Suprapubic skin (tissue), 4 donors: Measurements from ENCODE around the gene CLVS2. TPM values are rescaled to one million over a fixed set of nuclear protein-coding genes. Genes with fewer than 3 reads are reported as not detected.

Experiments
- DNase-seq, 2 donors: peaks; one replicate each; pipeline ENCODE4 v3.0.0-alpha.2; 2019; ENCODE audit warnings: low spot score in 2 of 2
- H3K27ac ChIP-seq: fragments of 200-600 bp; sonication (generic); one replicate; pipeline ENCODE4 v1.5.1; 2019
- H3K27me3 ChIP-seq: fragments of 200-600 bp; sonication (generic); one replicate; pipeline ENCODE4 v1.5.1; 2019
- H3K36me3 ChIP-seq: fragments of 200-600 bp; sonication (generic); one replicate; pipeline ENCODE4 v1.5.1; 2019
- H3K4me1 ChIP-seq: fragments of 200-600 bp; sonication (generic); one replicate; pipeline ENCODE4 v1.5.1; 2019
- H3K4me3 ChIP-seq: fragments of 200-600 bp; sonication (generic); one replicate; pipeline ENCODE4 v1.5.1; 2019; ENCODE audit warnings: mild to moderate bottlenecking
- H3K9me3 ChIP-seq: fragments of 200-600 bp; sonication (generic); one replicate; pipeline ENCODE4 v1.5.1; 2019
- EP300 ChIP-seq: sonication (generic); formaldehyde crosslinking; IDR thresholded peaks from one replicate; pipeline ENCODE4 v1.6.1; 2017; ENCODE audit warnings: antibody characterized with exemption
- POLR2A ChIP-seq, 2 donors: fragments of 450-650 bp; IDR thresholded peaks; one replicate each; pipeline ENCODE4 v1.6.1; 2017; ENCODE audit warnings: antibody characterized with exemption in 2 of 2, mild to moderate bottlenecking in 2 of 2, moderate library complexity in 2 of 2
- POLR2AphosphoS5 ChIP-seq, 3 donors: sonication (generic); formaldehyde crosslinking; IDR thresholded peaks; one replicate each; pipeline ENCODE4 v1.6.1; 2017; ENCODE audit warnings: antibody characterized with exemption in 3 of 3
- WGBS: methylation state at CpG from one replicate; pipeline ENCODE4 v1.1.5; 2018; 5-methylcytosine and 5-hydroxymethylcytosine counted together
- total RNA-seq, 4 donors: library from RNA; depleted of rRNA; stranded (reverse); fragments of >200 nt; gene quantifications; one replicate each; pipeline ENCODE4 v1.1.0, GENCODE V29; 2016
- TF ChIP-seq, protein P1 (sequence below), 2 donors: fragments of 200-600 bp in 1 of 2; fragments of 450-650 bp in 1 of 2; sonication (generic) in 1 of 2; IDR thresholded peaks; one replicate each; pipeline ENCODE4 v1.5.1; 2016 to 2019; ENCODE audit warnings: antibody characterized with exemption in 2 of 2, mild to moderate bottlenecking in 1 of 2, moderate library complexity in 1 of 2

The CLVS2 gene
- total RNA-seq, 4 donors from 2014 or later = 0.15 to 0.64 (median 0.46) TPM

DNA sequence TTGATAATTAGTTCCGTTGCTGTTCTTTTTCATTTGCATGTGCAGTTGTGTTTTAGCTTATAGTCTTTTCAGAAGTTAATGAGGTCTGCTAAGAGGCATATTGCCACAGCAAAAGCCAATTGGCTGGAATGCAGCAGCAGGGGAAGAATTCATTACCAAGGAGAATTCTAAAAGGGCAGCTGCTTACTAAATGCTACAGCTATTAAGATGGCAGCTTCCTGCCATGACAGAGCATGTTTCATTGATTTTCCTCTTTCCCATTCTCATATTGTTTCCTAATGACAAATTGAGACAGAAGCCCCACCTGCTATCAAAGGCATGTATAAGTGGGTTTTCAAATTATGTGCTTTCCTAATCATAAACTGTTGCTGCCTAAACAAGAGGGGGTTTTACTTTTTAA is 66.6 kb downstream of the CLVS2 start:
- 42% methylated on average over 1 of the region's 1 CpG for WGBS
- Histone ChIP-seq H3K4me1 (no peaks in the 10 kb centered on the region), H3K9me3 (no peaks in the 10 kb centered on the region), H3K36me3 (no peaks in the 10 kb centered on the region), H3K27me3 (no peaks in the 10 kb centered on the region), H3K4me3 (no peak overlapping the region), H3K27ac (no peak overlapping the region)
- no peak for DNase-seq
- TF ChIP-seq, protein P1, sequence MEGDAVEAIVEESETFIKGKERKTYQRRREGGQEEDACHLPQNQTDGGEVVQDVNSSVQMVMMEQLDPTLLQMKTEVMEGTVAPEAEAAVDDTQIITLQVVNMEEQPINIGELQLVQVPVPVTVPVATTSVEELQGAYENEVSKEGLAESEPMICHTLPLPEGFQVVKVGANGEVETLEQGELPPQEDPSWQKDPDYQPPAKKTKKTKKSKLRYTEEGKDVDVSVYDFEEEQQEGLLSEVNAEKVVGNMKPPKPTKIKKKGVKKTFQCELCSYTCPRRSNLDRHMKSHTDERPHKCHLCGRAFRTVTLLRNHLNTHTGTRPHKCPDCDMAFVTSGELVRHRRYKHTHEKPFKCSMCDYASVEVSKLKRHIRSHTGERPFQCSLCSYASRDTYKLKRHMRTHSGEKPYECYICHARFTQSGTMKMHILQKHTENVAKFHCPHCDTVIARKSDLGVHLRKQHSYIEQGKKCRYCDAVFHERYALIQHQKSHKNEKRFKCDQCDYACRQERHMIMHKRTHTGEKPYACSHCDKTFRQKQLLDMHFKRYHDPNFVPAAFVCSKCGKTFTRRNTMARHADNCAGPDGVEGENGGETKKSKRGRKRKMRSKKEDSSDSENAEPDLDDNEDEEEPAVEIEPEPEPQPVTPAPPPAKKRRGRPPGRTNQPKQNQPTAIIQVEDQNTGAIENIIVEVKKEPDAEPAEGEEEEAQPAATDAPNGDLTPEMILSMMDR (IDR thresholded peaks at IDR 0.05) = no peak
- no peak for TF ChIP-seq EP300
- no peak for TF ChIP-seq POLR2AphosphoS5 (IDR thresholded peaks at IDR 0.05)
- TF ChIP-seq POLR2A (IDR thresholded peaks at IDR 0.05) = no peak

DNA sequence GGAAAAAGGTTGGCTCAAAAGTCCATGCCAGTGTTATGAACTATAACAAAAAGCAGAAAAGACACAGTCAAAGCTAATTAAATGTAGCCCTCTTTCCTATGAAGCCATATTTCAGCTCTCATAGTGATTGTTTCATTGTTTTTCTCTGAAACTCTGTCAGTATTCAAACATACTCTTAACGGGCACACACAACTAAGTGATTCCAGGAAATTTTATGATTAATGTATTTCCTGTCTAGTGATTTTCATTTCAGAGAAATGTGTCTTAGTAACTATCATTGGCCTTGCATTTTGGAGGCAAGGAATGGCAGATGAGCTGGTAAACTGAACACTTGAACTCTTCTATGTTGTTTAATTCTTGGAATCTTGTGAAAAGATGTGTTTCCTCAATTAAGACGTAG is 68.0 kb downstream of the CLVS2 start:
- TF ChIP-seq EP300 (no peak), POLR2AphosphoS5 (IDR thresholded peaks at IDR 0.05) (no peak), POLR2A (IDR thresholded peaks at IDR 0.05) (no peak)
- TF ChIP-seq, protein P1 (IDR thresholded peaks at IDR 0.05) = no peak
- Histone ChIP-seq H3K4me1 (no peaks in the 10 kb centered on the region), H3K27ac (no peak overlapping the region), H3K36me3 (no peaks in the 10 kb centered on the region), H3K9me3 (no peaks in the 10 kb centered on the region), H3K4me3 (no peak overlapping the region), H3K27me3 (no peaks in the 10 kb centered on the region)
- DNase-seq = no peak
- 30% methylated on average over 2 of the region's 2 CpGs for WGBS

DNA sequence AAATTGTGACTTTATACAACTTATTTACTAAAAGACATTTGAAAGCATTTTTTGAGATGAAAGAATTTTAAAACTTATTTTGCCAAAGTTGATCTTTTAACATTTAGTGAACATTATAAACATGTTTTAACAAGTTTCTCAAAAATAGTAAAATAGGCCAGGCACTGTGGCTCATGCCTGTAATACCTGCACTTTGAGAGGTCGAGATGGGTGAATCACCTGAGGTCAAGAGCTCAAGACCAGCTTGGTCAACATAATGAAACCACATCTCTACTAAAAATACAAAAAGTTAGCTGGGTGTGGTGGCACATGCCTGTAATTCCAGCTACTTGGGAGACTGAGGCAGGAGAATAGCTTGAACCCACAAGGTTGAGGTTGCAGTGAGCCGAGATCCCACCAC is 78.6 kb downstream of the CLVS2 start:
- DNase-seq = no peak
- H3K27ac ChIP-seq = no peak overlapping the region
- 78% methylated on average over 2 of the region's 2 CpGs for WGBS
- H3K27me3 ChIP-seq = no peaks in the 10 kb centered on the region
- TF ChIP-seq, protein P1 (IDR thresholded peaks at IDR 0.05) = no peak
- no peak for TF ChIP-seq POLR2AphosphoS5 (IDR thresholded peaks at IDR 0.05)
- no peak for TF ChIP-seq EP300
- TF ChIP-seq POLR2A (IDR thresholded peaks at IDR 0.05) = no peak
- H3K4me1 ChIP-seq = no peaks in the 10 kb centered on the region
- H3K4me3 ChIP-seq = no peak overlapping the region
- no peaks in the 10 kb centered on the region for H3K9me3 ChIP-seq
- H3K36me3 ChIP-seq = no peaks in the 10 kb centered on the region

DNA sequence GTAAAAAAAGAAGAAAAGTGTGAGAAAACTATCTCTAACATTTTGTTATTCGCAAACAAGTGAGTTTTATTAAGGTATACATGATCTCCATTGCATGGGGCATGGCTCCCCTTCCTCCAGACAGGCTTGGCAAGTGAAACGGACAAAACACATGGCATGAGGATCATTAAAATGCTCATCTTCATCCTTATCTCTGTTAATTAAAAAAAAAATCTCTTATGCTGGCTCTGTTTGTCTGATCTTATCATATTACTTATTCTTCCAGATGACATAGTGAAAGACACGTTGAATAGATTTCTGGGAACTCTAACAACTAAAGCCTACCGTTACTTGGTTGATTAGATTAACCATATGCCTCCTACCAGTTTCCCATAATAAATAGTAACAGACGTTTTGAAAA is 89.4 kb downstream of the CLVS2 start:
- Histone ChIP-seq H3K36me3 (no peaks in the 10 kb centered on the region), H3K4me1 (no peaks in the 10 kb centered on the region), H3K9me3 (no peaks in the 10 kb centered on the region), H3K27ac (no peak overlapping the region), H3K4me3 (no peak overlapping the region), H3K27me3 (no peaks in the 10 kb centered on the region)
- TF ChIP-seq, protein P1 (IDR thresholded peaks at IDR 0.05) = no peak
- TF ChIP-seq POLR2AphosphoS5 (IDR thresholded peaks at IDR 0.05) = no peak
- TF ChIP-seq POLR2A (IDR thresholded peaks at IDR 0.05) = no peak
- no peak for TF ChIP-seq EP300
- WGBS = 54% methylated on average over 5 of the region's 5 CpGs
- DNase-seq = no peak

DNA sequence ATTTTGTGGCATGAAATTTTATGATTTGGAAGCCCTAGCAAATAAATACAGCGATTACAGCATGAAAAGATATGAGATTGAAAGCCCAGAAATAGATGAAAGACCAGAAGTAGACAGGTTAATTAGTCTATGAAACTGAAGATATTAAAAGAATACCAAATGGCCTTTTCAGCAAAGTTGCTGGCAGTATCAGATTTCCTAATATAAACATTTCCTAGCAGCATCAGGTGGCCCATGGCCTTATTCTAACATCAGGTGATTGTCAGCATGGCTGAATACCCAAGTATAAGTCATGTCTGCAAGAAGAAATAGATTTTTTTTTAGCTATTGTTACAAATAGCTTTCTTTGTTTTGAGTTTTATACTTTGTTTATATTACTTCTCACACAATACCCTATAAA is 93.2 kb downstream of the CLVS2 start:
- Histone ChIP-seq H3K4me3 (no peak overlapping the region), H3K9me3 (no peaks in the 10 kb centered on the region), H3K27me3 (no peaks in the 10 kb centered on the region), H3K36me3 (no peaks in the 10 kb centered on the region), H3K27ac (no peak overlapping the region), H3K4me1 (no peaks in the 10 kb centered on the region)
- DNase-seq = no peak
- 70% methylated on average over 1 of the region's 1 CpG for WGBS
- TF ChIP-seq POLR2AphosphoS5 (IDR thresholded peaks at IDR 0.05) = no peak
- TF ChIP-seq EP300 = no peak
- TF ChIP-seq, protein P1 (IDR thresholded peaks at IDR 0.05) = no peak
- TF ChIP-seq POLR2A (IDR thresholded peaks at IDR 0.05) = no peak
